VCaP (cell line): ENCODE measurements around the gene CENPC.

Experiments
- H3K27ac ChIP-seq: fragments of 450-650 bp; 2 replicates; pipeline ENCODE4 v1.5.1; 2017
- TF ChIP-seq, protein P1 (sequence below): fragments of 450-650 bp; conservative IDR thresholded peaks from 2 replicates; pipeline ENCODE4 v1.5.1; 2017; ENCODE audit warnings: mild to moderate bottlenecking, moderate library complexity

Gene CENPC

DNA sequence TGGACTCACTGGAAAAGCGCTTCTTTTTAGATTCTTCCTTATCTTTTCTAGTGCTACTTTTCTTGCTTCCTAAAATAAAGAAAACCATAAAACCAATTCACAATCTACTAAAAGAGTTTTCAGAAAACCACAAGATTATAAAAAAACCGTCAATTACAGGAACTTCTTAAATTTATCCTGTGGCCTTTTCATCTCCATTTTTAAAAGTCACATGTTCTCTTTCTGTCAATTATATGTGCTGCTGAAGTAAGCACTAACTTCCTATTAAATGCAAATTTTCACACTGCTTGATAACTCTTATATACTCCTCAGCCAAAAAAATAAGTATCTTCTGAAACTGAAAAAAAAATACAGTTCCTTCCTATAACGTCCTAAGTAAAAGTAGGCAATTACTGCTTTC, 32.8 kb downstream of the CENPC start:
- H3K27ac ChIP-seq, result no peak overlapping the region
- TF ChIP-seq, protein P1, sequence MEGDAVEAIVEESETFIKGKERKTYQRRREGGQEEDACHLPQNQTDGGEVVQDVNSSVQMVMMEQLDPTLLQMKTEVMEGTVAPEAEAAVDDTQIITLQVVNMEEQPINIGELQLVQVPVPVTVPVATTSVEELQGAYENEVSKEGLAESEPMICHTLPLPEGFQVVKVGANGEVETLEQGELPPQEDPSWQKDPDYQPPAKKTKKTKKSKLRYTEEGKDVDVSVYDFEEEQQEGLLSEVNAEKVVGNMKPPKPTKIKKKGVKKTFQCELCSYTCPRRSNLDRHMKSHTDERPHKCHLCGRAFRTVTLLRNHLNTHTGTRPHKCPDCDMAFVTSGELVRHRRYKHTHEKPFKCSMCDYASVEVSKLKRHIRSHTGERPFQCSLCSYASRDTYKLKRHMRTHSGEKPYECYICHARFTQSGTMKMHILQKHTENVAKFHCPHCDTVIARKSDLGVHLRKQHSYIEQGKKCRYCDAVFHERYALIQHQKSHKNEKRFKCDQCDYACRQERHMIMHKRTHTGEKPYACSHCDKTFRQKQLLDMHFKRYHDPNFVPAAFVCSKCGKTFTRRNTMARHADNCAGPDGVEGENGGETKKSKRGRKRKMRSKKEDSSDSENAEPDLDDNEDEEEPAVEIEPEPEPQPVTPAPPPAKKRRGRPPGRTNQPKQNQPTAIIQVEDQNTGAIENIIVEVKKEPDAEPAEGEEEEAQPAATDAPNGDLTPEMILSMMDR, result no peak

GRCh38 chr4:67500373-67500772, 44.9 kb downstream of the CENPC start:
- H3K27ac ChIP-seq, result no peak overlapping the region
- TF ChIP-seq, protein P1, result no peak

DNA sequence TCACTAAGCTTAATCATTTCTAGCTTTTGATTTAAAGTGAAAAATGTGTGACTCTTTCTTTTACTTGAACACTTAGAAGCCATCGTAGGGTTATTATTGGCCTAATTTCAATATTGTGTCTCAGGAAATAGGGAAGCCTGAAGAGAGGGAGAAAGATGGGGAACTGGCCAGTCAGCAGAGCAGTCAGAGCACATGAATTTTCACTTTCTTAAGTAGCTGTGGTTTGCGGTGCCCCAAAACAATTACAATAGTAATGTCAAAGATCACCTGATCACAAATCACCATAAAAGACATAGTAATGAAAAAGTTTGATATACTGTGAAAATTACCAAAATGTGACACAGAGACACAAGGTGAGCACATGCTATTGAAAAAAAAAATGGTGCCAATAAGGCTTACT, 45.5 kb downstream of the CENPC start:
- TF ChIP-seq, protein P1, result no peak
- no peak overlapping the region for H3K27ac ChIP-seq

- TF ChIP-seq, protein P1, result no peak
- H3K27ac ChIP-seq, result no peak overlapping the region
These were observed 61.3 kb downstream of the CENPC start for GRCh38 chr4:67483868-67484602.

GRCh38 chr4:67480810-67481209, 64.5 kb downstream of the CENPC start:
- no peak overlapping the region for H3K27ac ChIP-seq
- TF ChIP-seq, protein P1, result no peak

DNA sequence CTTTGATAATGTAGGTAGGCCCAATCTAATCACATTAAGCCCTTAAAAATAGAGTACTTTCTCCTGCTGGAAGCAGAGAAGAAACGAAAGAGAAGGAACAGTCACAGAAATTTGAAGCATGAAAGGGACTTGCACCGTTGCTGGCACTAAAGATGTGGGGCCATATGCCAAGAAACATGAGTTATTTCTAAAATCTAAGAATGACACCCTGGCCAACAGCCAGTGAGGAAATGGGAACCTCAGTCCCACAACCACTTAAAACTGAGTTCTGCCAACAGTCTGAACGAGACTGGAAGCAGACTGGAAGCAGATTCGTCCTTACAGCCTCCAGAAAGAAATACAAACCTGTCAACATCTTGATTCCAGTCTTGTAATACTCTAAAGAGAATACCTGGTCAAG, 70.1 kb downstream of the CENPC start:
- TF ChIP-seq, protein P1, result no peak
- H3K27ac ChIP-seq, result no peak overlapping the region

DNA sequence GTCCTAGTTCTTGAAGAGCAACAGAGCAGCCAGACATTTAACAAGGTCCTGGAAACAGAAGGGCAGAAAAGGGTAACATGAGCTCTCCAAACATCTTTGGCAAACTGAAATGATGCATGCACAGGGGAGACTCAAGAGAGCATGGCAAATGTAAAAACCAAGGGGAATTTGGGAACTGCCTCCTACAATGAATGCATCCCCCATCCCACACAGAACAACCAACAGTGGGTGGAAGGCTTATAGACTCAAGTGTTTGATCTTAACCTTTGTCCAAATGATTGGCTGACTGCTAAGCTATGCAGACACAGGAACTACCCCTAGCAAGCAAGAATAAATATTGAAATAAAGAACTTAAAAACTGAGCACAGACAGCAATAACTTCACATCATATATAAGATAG, 74.4 kb downstream of the CENPC start:
- TF ChIP-seq, protein P1, result no peak
- H3K27ac ChIP-seq, result no peak overlapping the region
